PC-9 (cell line): ENCODE measurements around the gene R3HCC1L. TPM values are rescaled to one million over a fixed set of nuclear protein-coding genes. Genes with fewer than 3 reads are reported as not detected.

Experiments
- BruUV-seq: library from RNA; stranded (reverse); fragments of 400-500 nt; replicated peaks from 2 replicates; lab custom pipeline; 2021; lab: Mats Ljungman, UMichigan
- CTCF ChIA-PET: fragments of 300-600 bp; sonication (Branson Sonifier 250); formaldehyde crosslinking; loops from one replicate; lab custom pipeline; 2022; ENCODE audit warnings: antibody characterized with exemption; lab: Charles Lee
- POLR2A ChIA-PET: fragments of 300-600 bp; sonication (Branson Sonifier 250); formaldehyde crosslinking; loops from one replicate; lab custom pipeline; 2022; ENCODE audit warnings: antibody characterized with exemption; ENCODE audit not compliant: unreplicated experiment; lab: Charles Lee
- DNase-seq, 2 experiments: peaks; one replicate each; pipeline versions ENCODE4 v3.0.0 to v3.0.0-alpha.2; 2015 to 2022; ENCODE audit warnings: mixed read lengths in 1 of 2
- H2AFZ ChIP-seq: fragments of 200-600 bp; sonication (generic); 2 replicates; pipeline ENCODE4 v1.8.1; 2017; ENCODE audit warnings: antibody characterized with exemption
- H3F3A ChIP-seq: fragments of 200-600 bp; sonication (generic); 2 replicates; pipeline ENCODE4 v1.8.1; 2017; ENCODE audit warnings: antibody characterized with exemption, mild to moderate bottlenecking, low read depth; ENCODE audit not compliant: insufficient read depth
- H3K27ac ChIP-seq: fragments of 200-600 bp; sonication (generic); 2 replicates; pipeline ENCODE4 v1.6.1; 2016; ENCODE audit warnings: mixed run types
- H3K27me3 ChIP-seq: fragments of 200-600 bp; sonication (generic); 2 replicates; pipeline ENCODE4 v1.6.1; 2016; ENCODE audit warnings: low read depth, mixed run types; ENCODE audit not compliant: insufficient read depth
- H3K36me3 ChIP-seq: fragments of 200-600 bp; sonication (generic); 2 replicates; pipeline ENCODE4 v1.6.1; 2016; ENCODE audit warnings: low read depth, mixed run types
- H3K4me1 ChIP-seq: fragments of 200-600 bp; sonication (generic); replicated peaks from 2 replicates; pipeline ENCODE4 v1.6.1; 2016; ENCODE audit warnings: mixed run types; ENCODE audit not compliant: insufficient read depth
- H3K4me2 ChIP-seq: fragments of 200-600 bp; sonication (generic); 2 replicates; pipeline ENCODE4 v1.6.1; 2017; ENCODE audit warnings: mixed run types
- H3K4me3 ChIP-seq: fragments of 200-600 bp; sonication (generic); 2 replicates; pipeline ENCODE4 v1.6.1; 2016; ENCODE audit warnings: mixed run types
- H3K79me2 ChIP-seq: fragments of 200-600 bp; sonication (generic); 2 replicates; pipeline ENCODE4 v1.6.1; 2017; ENCODE audit warnings: low read depth, mixed run types
- H3K9me2 ChIP-seq: fragments of 200-600 bp; sonication (generic); 2 replicates; pipeline ENCODE4 v1.8.1; 2017; ENCODE audit warnings: mild to moderate bottlenecking; ENCODE audit not compliant: insufficient read depth
- H3K9me3 ChIP-seq: fragments of 200-600 bp; sonication (generic); 2 replicates; pipeline ENCODE4 v1.8.1; 2016; ENCODE audit warnings: low read depth; ENCODE audit not compliant: insufficient read depth
- H4K20me1 ChIP-seq: fragments of 200-600 bp; sonication (generic); 2 replicates; pipeline ENCODE4 v1.8.1; 2017; ENCODE audit not compliant: insufficient read depth
- CTCF ChIP-seq: fragments of 200-600 bp; sonication (generic); conservative IDR thresholded peaks from 2 replicates; pipeline ENCODE4 v1.6.1; 2017; ENCODE audit warnings: mixed run types, antibody characterized with exemption, mild to moderate bottlenecking, moderate library complexity
- EZH2 ChIP-seq: fragments of 200-600 bp; sonication (generic); IDR thresholded peaks from 2 replicates; pipeline ENCODE4 v1.8.0; 2017; ENCODE audit warnings: antibody characterized with exemption, low read depth
- intact Hi-C: fragments of 100-400 bp; cut with micrococcal nuclease; formaldehyde crosslinking; loops from one replicate; pipeline ENCODE4 v1.10.0; 2022; ENCODE audit not compliant: unreplicated experiment
- total RNA-seq: library from RNA; stranded (reverse); gene quantifications from 2 replicates; pipeline ENCODE4 v1.2.3, GENCODE V29; 2021

R3HCC1L gene
- total RNA-seq, 1 experiment from 2014 or later: 7.0 TPM

DNA sequence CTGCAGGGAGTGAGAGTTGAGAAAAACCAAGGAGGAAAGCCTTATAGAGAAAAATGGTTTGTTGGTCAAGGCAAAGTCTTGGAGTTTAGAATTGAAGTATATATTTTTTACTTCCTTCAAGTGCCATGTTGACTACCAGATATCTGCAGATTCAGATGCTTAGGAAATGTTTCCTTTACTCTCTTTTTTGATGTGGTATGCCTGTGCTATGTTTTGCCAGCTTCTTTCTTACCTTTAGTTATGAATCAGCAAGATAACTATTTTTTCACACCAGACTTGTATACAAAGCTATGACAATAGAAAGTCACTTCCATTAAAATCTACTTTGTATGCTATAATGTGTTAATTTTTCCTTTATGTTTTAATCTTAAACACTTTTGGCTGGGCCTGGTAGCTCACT is 3.6 kb downstream of the R3HCC1L start:
- Histone ChIP-seq H3K4me2 (no peak overlapping the region), H3K4me1 (0 out of 2 replicates have a peak, but pooled peaks cover 7% of the 10 kb centered on the region), H2AFZ (no peak overlapping the region), H3K27ac (no peak overlapping the region), H3K27me3 (no peaks in the 10 kb centered on the region), H3K9me3 (no peaks in the 10 kb centered on the region), H3K9me2 (no peaks in the 10 kb centered on the region), H4K20me1 (0 out of 2 replicates have a peak, but pooled peaks cover 2% of the 10 kb centered on the region), H3K79me2 (peaks cover 69% of the 10 kb centered on the region), H3K4me3 (no peak overlapping the region), H3K36me3 (no peaks in the 10 kb centered on the region), H3F3A (no peaks in the 10 kb centered on the region)
- DNase-seq: no peak
- TF ChIP-seq EZH2: no peak
- no peak for TF ChIP-seq CTCF
- no TSS peak for BruUV-seq
- intact Hi-C loops: no loop called here
- CTCF ChIA-PET: no interaction called here
- POLR2A ChIA-PET: no interaction called here

- Histone ChIP-seq H3K4me3 (no peak overlapping the region), H3K27ac (no peak overlapping the region), H3K4me2 (no peak overlapping the region), H4K20me1 (0 out of 2 replicates have a peak, but pooled peaks cover 2% of the 10 kb centered on the region), H3K9me3 (no peaks in the 10 kb centered on the region), H3K4me1 (0 out of 2 replicates have a peak, but pooled peaks cover 7% of the 10 kb centered on the region), H3K27me3 (no peaks in the 10 kb centered on the region), H2AFZ (no peak overlapping the region), H3K9me2 (no peaks in the 10 kb centered on the region), H3K79me2 (peaks cover 69% of the 10 kb centered on the region), H3K36me3 (no peaks in the 10 kb centered on the region), H3F3A (no peaks in the 10 kb centered on the region)
- intact Hi-C loops: no loop called here
- no peak for TF ChIP-seq CTCF
- CTCF ChIA-PET: no interaction called here
- POLR2A ChIA-PET: no interaction called here
- no TSS peak for BruUV-seq
- DNase-seq: no peak
Measured at GRCh38 chr10:98139431-98139830, 5.0 kb downstream of the R3HCC1L start.

- Histone ChIP-seq H4K20me1 (0 out of 2 replicates have a peak, but pooled peaks cover 2% of the 10 kb centered on the region), H2AFZ (no peak overlapping the region)
Measured at GRCh38 chr10:98141484-98142073, 7.1 kb downstream of the R3HCC1L start.

More at GRCh38 chr10:98141484-98142073, 7.1 kb downstream of the R3HCC1L start:
- no peak overlapping the region for H3K4me3 ChIP-seq
- TF ChIP-seq CTCF: no peak
- TF ChIP-seq EZH2: no peak
- H3K79me2 ChIP-seq: peaks cover 62% of the 10 kb centered on the region
- ChIA-PET CTCF (no interaction called here), POLR2A (interaction anchor here (0.7 kb wide), 1 partner anchor 121 kb away, joined by 3 read pairs; no protein-coding TSS in a partner anchor)
- H3K27me3 ChIP-seq: no peaks in the 10 kb centered on the region
- no peaks in the 10 kb centered on the region for H3K9me2 ChIP-seq
- no peaks in the 10 kb centered on the region for H3F3A ChIP-seq
- no peaks in the 10 kb centered on the region for H3K36me3 ChIP-seq
- H3K4me1 ChIP-seq: no peaks in the 10 kb centered on the region
- intact Hi-C loops: no loop called here
- no peak overlapping the region for H3K4me2 ChIP-seq
- no TSS peak for BruUV-seq
- DNase-seq: no peak
- no peaks in the 10 kb centered on the region for H3K9me3 ChIP-seq
- H3K27ac ChIP-seq: no peak overlapping the region
